T1000 (cell line): Measurements from ENCODE around the gene CLMP.
"Not testable (repeated sequence)": the region's sequence is repeated elsewhere in the genome, so short reads cannot be mapped to it uniquely, and the experiment has no call there.

Experiments
- DNase-seq: peaks from one replicate; lab custom pipeline; 2025; ENCODE audit warnings: mixed read lengths; lab: John Stamatoyannopoulos, UW

CLMP gene

GRCh38 chr11:123217897-123218296, 22.8 kb upstream of the CLMP start:
- DNase-seq = no peak

- DNase-seq = no peak
Measured at GRCh38 chr11:123216249-123216648, 21.2 kb upstream of the CLMP start.

GRCh38 chr11:123214940-123215339, 19.9 kb upstream of the CLMP start:
- no peak for DNase-seq

- no peak for DNase-seq
Measured at GRCh38 chr11:123214396-123214795, 19.3 kb upstream of the CLMP start.

GRCh38 chr11:123213307-123213771, 18.3 kb upstream of the CLMP start:
- DNase-seq = no peak

- no peak for DNase-seq
Measured at GRCh38 chr11:123212406-123212805, 17.4 kb upstream of the CLMP start.

GRCh38 chr11:123211981-123212380, 16.9 kb upstream of the CLMP start:
- DNase-seq = no peak

- no peak for DNase-seq
Measured at GRCh38 chr11:123211149-123211852, 16.3 kb upstream of the CLMP start.

- DNase-seq = no peak
Measured at GRCh38 chr11:123209591-123209990, 14.5 kb upstream of the CLMP start.

- DNase-seq = no peak
Measured at GRCh38 chr11:123206791-123207434, 11.9 kb upstream of the CLMP start.

GRCh38 chr11:123206055-123206454, 11.0 kb upstream of the CLMP start:
- DNase-seq = not testable (repeated sequence)

GRCh38 chr11:123203934-123204333, 8.9 kb upstream of the CLMP start:
- no peak for DNase-seq

GRCh38 chr11:123203471-123203870, 8.4 kb upstream of the CLMP start:
- DNase-seq = no peak

GRCh38 chr11:123202155-123203151, 7.4 kb upstream of the CLMP start:
- DNase-seq = no peak

- DNase-seq = no peak
Measured at GRCh38 chr11:123200264-123200663, 5.2 kb upstream of the CLMP start.

- DNase-seq = no peak
Measured at GRCh38 chr11:123197711-123198110, 2.7 kb upstream of the CLMP start.

- no peak for DNase-seq
Measured at GRCh38 chr11:123196060-123196714, 1.1 kb upstream of the CLMP start.

GRCh38 chr11:123194337-123195187, 486 bp downstream of the CLMP start:
- no peak for DNase-seq

GRCh38 chr11:123193742-123194141, 1.3 kb downstream of the CLMP start:
- no peak for DNase-seq

- DNase-seq = no peak
Measured at GRCh38 chr11:123191939-123192338, 3.1 kb downstream of the CLMP start.

- no peak for DNase-seq
Measured at GRCh38 chr11:123190518-123190917, 4.5 kb downstream of the CLMP start.
